Left ventricle myocardium inferior (tissue), 1 donor: ENCODE measurements around the gene SMARCD1. TPM values are rescaled to one million over a fixed set of nuclear protein-coding genes. Genes with fewer than 3 reads are reported as not detected.
"Not testable (repeated sequence)": the region's sequence is repeated elsewhere in the genome, so short reads cannot be mapped to it uniquely, and the experiment has no call there.

Experiments
- DNase-seq: peaks from one replicate; pipeline ENCODE4 v3.0.0-alpha.2; 2020
- H3K27ac ChIP-seq: fragments of 200-600 bp; replicated peaks from 2 replicates; pipeline ENCODE4 v1.8.0; 2021
- H3K27me3 ChIP-seq: fragments of 200-600 bp; 2 replicates; pipeline ENCODE4 v1.8.0; 2021; ENCODE audit warnings: low read depth
- H3K36me3 ChIP-seq: fragments of 200-600 bp; 2 replicates; pipeline ENCODE4 v1.8.0; 2021
- H3K4me1 ChIP-seq: fragments of 200-600 bp; 2 replicates; pipeline ENCODE4 v1.8.0; 2021
- H3K4me3 ChIP-seq: fragments of 200-600 bp; 2 replicates; pipeline ENCODE4 v1.8.0; 2021; ENCODE audit warnings: mild to moderate bottlenecking, moderate library complexity
- H3K9me3 ChIP-seq: fragments of 200-600 bp; replicated peaks from 2 replicates; pipeline ENCODE4 v1.8.0; 2021
- intact Hi-C: fragments of 100-400 bp; cut with micrococcal nuclease; formaldehyde crosslinking; loops from one replicate; pipeline ENCODE4 v1.11.0; 2022
- total RNA-seq: library from RNA; stranded (reverse); fragmentation: NEBNext Ultra II Directional; extraction: Animal tissue kit (Norgen Biotek cat#: 25700); gene quantifications from one replicate; pipeline ENCODE4 v1.2.1, GENCODE V29; 2021
- TF ChIP-seq, protein P1 (sequence below): fragments of 200-600 bp; IDR thresholded peaks from 2 replicates; pipeline ENCODE4 v1.8.0; 2021; ENCODE audit warnings: antibody characterized with exemption, mild to moderate bottlenecking, borderline replicate concordance
- donor health status: DM: no; HTN: yes; CAD: no; lungs with severe emphysema.

The SMARCD1 gene
- total RNA-seq, 1 donor from 2014 or later = 15.4 TPM

DNA sequence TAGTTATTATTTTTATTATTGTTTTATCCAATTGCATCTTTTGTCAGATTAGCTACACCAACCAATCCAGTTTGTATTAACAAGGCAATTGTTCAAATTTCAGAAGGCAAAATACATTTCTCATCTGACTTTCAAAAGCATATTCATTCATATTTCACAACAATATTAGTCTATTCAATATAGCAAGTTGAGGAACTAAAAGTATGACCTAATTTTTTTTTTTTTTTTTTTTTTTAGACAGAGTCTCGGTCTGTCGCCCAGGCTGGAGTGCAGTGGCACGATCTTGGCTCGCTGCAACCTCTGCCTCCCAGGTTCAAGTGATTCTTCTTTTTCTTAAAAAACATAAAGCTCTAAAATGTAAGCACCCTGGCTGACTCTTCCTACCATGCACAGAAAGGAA, 44.1 kb downstream of the SMARCD1 start:
- intact Hi-C loops = no loop called here
- H3K27ac ChIP-seq = no peak overlapping the region
- DNase-seq = no peak
- no peak overlapping the region for H3K4me3 ChIP-seq
- peaks cover 66% of the 10 kb centered on the region for H3K4me1 ChIP-seq
- no peaks in the 10 kb centered on the region for H3K9me3 ChIP-seq
- peaks cover 67% of the 10 kb centered on the region for H3K36me3 ChIP-seq
- H3K27me3 ChIP-seq = no peaks in the 10 kb centered on the region
- TF ChIP-seq, protein P1, sequence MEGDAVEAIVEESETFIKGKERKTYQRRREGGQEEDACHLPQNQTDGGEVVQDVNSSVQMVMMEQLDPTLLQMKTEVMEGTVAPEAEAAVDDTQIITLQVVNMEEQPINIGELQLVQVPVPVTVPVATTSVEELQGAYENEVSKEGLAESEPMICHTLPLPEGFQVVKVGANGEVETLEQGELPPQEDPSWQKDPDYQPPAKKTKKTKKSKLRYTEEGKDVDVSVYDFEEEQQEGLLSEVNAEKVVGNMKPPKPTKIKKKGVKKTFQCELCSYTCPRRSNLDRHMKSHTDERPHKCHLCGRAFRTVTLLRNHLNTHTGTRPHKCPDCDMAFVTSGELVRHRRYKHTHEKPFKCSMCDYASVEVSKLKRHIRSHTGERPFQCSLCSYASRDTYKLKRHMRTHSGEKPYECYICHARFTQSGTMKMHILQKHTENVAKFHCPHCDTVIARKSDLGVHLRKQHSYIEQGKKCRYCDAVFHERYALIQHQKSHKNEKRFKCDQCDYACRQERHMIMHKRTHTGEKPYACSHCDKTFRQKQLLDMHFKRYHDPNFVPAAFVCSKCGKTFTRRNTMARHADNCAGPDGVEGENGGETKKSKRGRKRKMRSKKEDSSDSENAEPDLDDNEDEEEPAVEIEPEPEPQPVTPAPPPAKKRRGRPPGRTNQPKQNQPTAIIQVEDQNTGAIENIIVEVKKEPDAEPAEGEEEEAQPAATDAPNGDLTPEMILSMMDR = no peak

DNA sequence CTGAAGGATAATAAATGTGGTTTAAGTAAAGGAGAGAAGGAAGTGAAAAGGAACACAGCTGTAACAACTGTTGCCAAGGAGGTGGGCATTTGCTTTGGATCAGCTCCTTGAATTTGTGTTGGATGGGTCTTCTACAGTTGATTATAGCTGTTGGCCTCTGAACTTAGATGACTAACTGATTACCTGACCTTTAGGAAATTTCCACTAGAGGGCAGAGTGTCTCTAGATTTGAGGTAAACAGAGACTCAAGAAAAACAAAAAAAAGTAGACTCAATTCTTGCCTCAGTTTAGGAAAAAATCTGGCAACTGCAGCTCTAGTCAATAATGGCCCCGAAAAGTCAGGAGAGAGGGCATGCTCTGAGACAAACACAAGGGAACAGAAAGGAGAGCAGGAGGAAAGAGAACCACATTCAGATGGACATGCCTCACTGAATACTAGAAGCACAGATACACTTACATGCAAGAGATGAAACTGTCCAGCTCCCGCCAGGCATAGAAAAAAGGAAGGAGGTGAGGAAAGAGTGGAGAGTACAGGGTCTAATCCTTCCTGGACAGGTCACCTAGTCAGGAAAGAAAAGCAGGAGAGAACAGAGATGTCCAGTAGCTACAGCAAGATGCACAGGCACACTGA, 47.5 kb downstream of the SMARCD1 start:
- Histone ChIP-seq H3K4me1 (peaks cover 47% of the 10 kb centered on the region), H3K27me3 (no peaks in the 10 kb centered on the region), H3K9me3 (no peaks in the 10 kb centered on the region), H3K27ac (no peak overlapping the region), H3K36me3 (peaks cover 66% of the 10 kb centered on the region), H3K4me3 (no peak overlapping the region)
- DNase-seq = no peak
- TF ChIP-seq, protein P1 = peak; percentile 50
- intact Hi-C loops = no loop called here

DNA sequence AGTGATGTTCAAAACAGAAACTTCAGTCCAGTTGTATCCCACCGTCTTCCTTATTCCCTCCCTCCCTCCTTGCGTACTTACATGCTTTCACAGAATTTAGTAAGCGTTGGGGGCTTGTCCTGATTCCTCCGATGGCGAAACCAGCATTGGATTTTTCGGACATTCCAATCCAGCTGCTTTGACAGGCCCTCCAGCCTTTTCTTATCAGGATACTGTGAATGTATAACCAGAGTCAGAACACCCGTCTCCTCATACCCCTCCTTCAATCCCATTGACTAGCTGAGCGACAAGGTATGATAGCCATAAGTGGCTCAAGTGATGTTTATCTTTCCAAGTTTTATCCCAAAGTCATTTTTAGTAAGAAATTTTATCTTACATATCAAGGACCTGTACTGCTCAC, 57.9 kb downstream of the SMARCD1 start:
- TF ChIP-seq, protein P1 = no peak
- Histone ChIP-seq H3K27me3 (no peaks in the 10 kb centered on the region), H3K4me3 (no peak overlapping the region), H3K4me1 (peaks cover 25% of the 10 kb centered on the region), H3K36me3 (peaks cover 35% of the 10 kb centered on the region), H3K27ac (no peak overlapping the region), H3K9me3 (no peaks in the 10 kb centered on the region)
- intact Hi-C loops = no loop called here
- DNase-seq = no peak

DNA sequence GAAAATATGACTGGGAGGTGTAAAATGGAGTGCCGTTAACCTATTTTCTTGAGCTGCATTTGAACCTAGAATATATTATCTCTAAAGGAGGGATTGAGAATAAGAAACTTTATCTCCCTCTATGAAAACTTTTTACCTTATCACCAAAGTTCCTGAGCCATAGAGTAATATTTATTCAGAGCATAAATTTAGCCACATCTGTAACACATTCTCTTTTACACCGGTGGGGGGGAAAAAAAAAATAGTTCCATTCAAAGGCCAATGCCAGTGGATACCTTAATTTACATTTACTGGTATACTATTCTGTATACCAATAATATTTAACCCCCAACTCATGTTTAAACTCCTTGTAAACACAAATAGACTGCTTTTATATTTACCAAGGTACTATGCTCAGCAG, 60.3 kb downstream of the SMARCD1 start:
- H3K9me3 ChIP-seq = no peaks in the 10 kb centered on the region
- peaks cover 26% of the 10 kb centered on the region for H3K4me1 ChIP-seq
- no peak for DNase-seq
- H3K4me3 ChIP-seq = no peak overlapping the region
- TF ChIP-seq, protein P1 = no peak
- H3K27me3 ChIP-seq = no peaks in the 10 kb centered on the region
- no peak overlapping the region for H3K27ac ChIP-seq
- intact Hi-C loops = no loop called here
- peaks cover 24% of the 10 kb centered on the region for H3K36me3 ChIP-seq

DNA sequence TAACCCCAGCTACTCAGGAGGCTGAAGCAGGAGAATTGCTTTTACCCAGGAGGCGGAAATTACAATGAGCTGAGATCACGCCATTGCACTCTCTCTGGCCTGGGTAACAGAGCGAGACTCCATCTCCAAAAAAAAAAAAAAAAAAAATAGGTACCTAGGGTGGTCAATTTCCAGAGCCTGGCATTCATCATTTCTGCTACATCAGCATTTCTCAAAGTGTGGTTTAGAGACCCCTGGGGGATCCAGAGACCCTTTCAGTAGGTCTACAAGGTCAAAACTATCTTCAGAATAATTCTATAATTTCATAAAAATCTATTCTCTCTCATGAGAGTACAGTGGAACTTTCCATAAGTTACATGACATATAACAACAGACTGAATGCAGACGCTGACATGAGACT, 62.1 kb downstream of the SMARCD1 start:
- intact Hi-C loops = no loop called here
- H3K9me3 ChIP-seq = no peaks in the 10 kb centered on the region
- H3K27ac ChIP-seq = no peak overlapping the region
- peaks cover 38% of the 10 kb centered on the region for H3K4me1 ChIP-seq
- H3K36me3 ChIP-seq = peaks cover 6% of the 10 kb centered on the region
- no peaks in the 10 kb centered on the region for H3K27me3 ChIP-seq
- H3K4me3 ChIP-seq = no peak overlapping the region
- DNase-seq = no peak
- TF ChIP-seq, protein P1 = no peak

DNA sequence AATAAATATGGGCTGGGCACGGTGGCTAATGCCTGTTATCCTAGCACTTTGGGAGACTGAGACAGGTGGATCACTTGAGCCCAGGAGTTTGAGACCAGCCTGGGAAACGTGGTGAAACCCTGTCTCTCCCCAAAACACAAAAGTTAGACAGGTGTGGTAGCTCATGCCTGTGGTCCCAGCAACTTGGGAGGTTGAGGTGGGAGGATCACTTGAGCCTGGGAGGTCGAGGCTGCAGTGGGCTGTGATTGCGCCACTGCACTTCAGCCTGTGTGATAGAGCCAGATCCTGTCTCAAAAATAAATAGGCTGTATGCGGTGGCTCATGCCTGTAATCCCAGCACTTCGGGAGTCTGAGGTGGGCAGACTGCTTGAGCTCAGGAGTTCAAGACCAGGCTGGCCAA, 62.9 kb downstream of the SMARCD1 start:
- H3K36me3 ChIP-seq, DNase-seq, intact Hi-C loops, H3K27me3 ChIP-seq, H3K9me3 ChIP-seq, H3K4me3 ChIP-seq, H3K27ac ChIP-seq: not testable (repeated sequence)
- peaks cover 33% of the 10 kb centered on the region for H3K4me1 ChIP-seq
